Neural progenitor cell (in vitro differentiated cells): ENCODE measurements around the gene ASXL2. TPM values are rescaled to one million over a fixed set of nuclear protein-coding genes. Genes with fewer than 3 reads are reported as not detected.

ENCODE experiments used
- DNase-seq: peaks from one replicate; pipeline ENCODE4 v3.0.0-alpha.2; 2016; ENCODE audit warnings: low spot score
- H2AFZ ChIP-seq: fragments of 200-600 bp; sonication (generic); replicated peaks from 2 replicates; pipeline ENCODE4 v1.6.1; 2016; ENCODE audit warnings: antibody characterized with exemption
- H3F3A ChIP-seq: fragments of 200-600 bp; sonication (generic); 2 replicates; pipeline ENCODE4 v1.6.1; 2016; ENCODE audit warnings: antibody characterized with exemption, low read depth
- H3K27ac ChIP-seq: fragments of 200-600 bp; sonication (generic); 2 replicates; pipeline ENCODE4 v1.5.1; 2016; ENCODE audit warnings: mild to moderate bottlenecking
- H3K27me3 ChIP-seq: fragments of 200-600 bp; sonication (generic); 2 replicates; pipeline ENCODE4 v1.6.1; 2016; ENCODE audit warnings: mild to moderate bottlenecking, moderate library complexity
- H3K36me3 ChIP-seq: fragments of 200-600 bp; sonication (generic); 2 replicates; pipeline ENCODE4 v1.5.1; 2016
- H3K4me1 ChIP-seq: fragments of 200-600 bp; sonication (generic); 2 replicates; pipeline ENCODE4 v1.6.1; 2016; ENCODE audit warnings: mixed run types
- H3K4me2 ChIP-seq: fragments of 200-600 bp; sonication (generic); 2 replicates; pipeline ENCODE4 v1.6.1; 2016
- H3K4me3 ChIP-seq: fragments of 200-600 bp; sonication (generic); 2 replicates; pipeline ENCODE4 v1.5.1; 2016
- H3K79me2 ChIP-seq: fragments of 200-600 bp; sonication (generic); 2 replicates; pipeline ENCODE4 v1.6.1; 2016; ENCODE audit warnings: low read depth
- H3K9ac ChIP-seq: fragments of 200-600 bp; sonication (generic); 2 replicates; pipeline ENCODE4 v1.6.1; 2016
- H3K9me3 ChIP-seq: fragments of 200-600 bp; sonication (generic); 2 replicates; pipeline ENCODE4 v1.5.1; 2016; ENCODE audit warnings: low read depth
- H4K20me1 ChIP-seq: fragments of 200-600 bp; sonication (generic); 2 replicates; pipeline ENCODE4 v1.6.1; 2016; ENCODE audit warnings: low read depth
- H3K27ac Mint-ChIP-seq: 3 replicates; pipeline ENCODE4 v1.8.0; 2021; ENCODE audit warnings: mixed read lengths
- H3K27me3 Mint-ChIP-seq: 2 replicates; pipeline ENCODE4 v1.8.0; 2022; ENCODE audit warnings: low read depth, mild to moderate bottlenecking, inconsistent platforms, moderate library complexity, mixed read lengths; ENCODE audit not compliant: insufficient read depth
- H3K36me3 Mint-ChIP-seq: 3 replicates; pipeline ENCODE4 v1.8.0; 2021; ENCODE audit warnings: mixed read lengths
- H3K4me1 Mint-ChIP-seq: 3 replicates; pipeline ENCODE4 v1.8.0; 2021; ENCODE audit warnings: mixed read lengths
- H3K4me3 Mint-ChIP-seq: 3 replicates; pipeline ENCODE4 v1.8.0; 2021; ENCODE audit warnings: mild to moderate bottlenecking, moderate library complexity, mixed read lengths
- H3K9me3 Mint-ChIP-seq: 3 replicates; pipeline ENCODE4 v1.8.0; 2020; ENCODE audit warnings: mixed read lengths
- CTCF ChIP-seq: fragments of 200-600 bp; sonication (generic); IDR thresholded peaks from 2 replicates; pipeline ENCODE4 v1.5.1; 2017; ENCODE audit warnings: antibody characterized with exemption, mild to moderate bottlenecking
- EZH2 ChIP-seq: fragments of 200-600 bp; sonication (generic); IDR thresholded peaks from 2 replicates; pipeline ENCODE4 v1.6.1; 2017; ENCODE audit warnings: antibody characterized with exemption, mild to moderate bottlenecking, moderate library complexity
- EZH2phosphoT487 ChIP-seq: fragments of 200-600 bp; sonication (generic); IDR thresholded peaks from 2 replicates; pipeline ENCODE4 v1.6.1; 2017; ENCODE audit warnings: antibody characterized with exemption
- total RNA-seq: library from RNA; depleted of rRNA; stranded (reverse); fragments of >200 nt; gene quantifications from 2 replicates; pipeline ENCODE4 v1.2.3, GENCODE V29; 2015; ENCODE audit warnings: low replicate concordance

Gene ASXL2
- total RNA-seq, 1 donor from 2014 or later, result 8.7 TPM

GRCh38 chr2:25784404-25784803 is 93.9 kb downstream of the ASXL2 start:
- no peaks in the 10 kb centered on the region for H3K36me3 ChIP-seq
- no peak for DNase-seq
- no peaks in the 10 kb centered on the region for H3K9me3 ChIP-seq
- H3K4me3 ChIP-seq, result no peak overlapping the region
- no peak overlapping the region for H2AFZ ChIP-seq
- H4K20me1 ChIP-seq, result no peaks in the 10 kb centered on the region
- peaks cover 3% of the 10 kb centered on the region for H3K9me3 Mint-ChIP-seq
- TF ChIP-seq CTCF, result no peak
- no peak for TF ChIP-seq EZH2phosphoT487
- no peak for TF ChIP-seq EZH2
- H3K4me3 Mint-ChIP-seq, result no peak overlapping the region
- H3K27ac Mint-ChIP-seq, result no peak overlapping the region
- H3K27me3 ChIP-seq, result no peaks in the 10 kb centered on the region
- H3K4me1 Mint-ChIP-seq, result no peaks in the 10 kb centered on the region
- peaks cover 8% of the 10 kb centered on the region for H3K36me3 Mint-ChIP-seq
- H3F3A ChIP-seq, result no peaks in the 10 kb centered on the region
- H3K9ac ChIP-seq, result no peak overlapping the region
- no peak overlapping the region for H3K27ac ChIP-seq
- H3K4me2 ChIP-seq, result no peak overlapping the region
- H3K27me3 Mint-ChIP-seq, result no peaks in the 10 kb centered on the region
- H3K79me2 ChIP-seq, result no peaks in the 10 kb centered on the region
- no peaks in the 10 kb centered on the region for H3K4me1 ChIP-seq

- peaks cover 4% of the 10 kb centered on the region for H3K36me3 Mint-ChIP-seq
- H3F3A ChIP-seq, result no peaks in the 10 kb centered on the region
- H3K4me3 Mint-ChIP-seq, result no peak overlapping the region
- no peaks in the 10 kb centered on the region for H3K27me3 Mint-ChIP-seq
- H3K36me3 ChIP-seq, result no peaks in the 10 kb centered on the region
- H3K4me1 ChIP-seq, result no peaks in the 10 kb centered on the region
- no peaks in the 10 kb centered on the region for H3K4me1 Mint-ChIP-seq
- H2AFZ ChIP-seq, result no peak overlapping the region
- no peaks in the 10 kb centered on the region for H3K79me2 ChIP-seq
- H4K20me1 ChIP-seq, result no peaks in the 10 kb centered on the region
- no peaks in the 10 kb centered on the region for H3K27me3 ChIP-seq
- TF ChIP-seq EZH2phosphoT487 (no peak), CTCF (no peak), EZH2 (no peak)
- H3K4me2 ChIP-seq, result no peak overlapping the region
- peaks cover 2% of the 10 kb centered on the region for H3K9me3 Mint-ChIP-seq
- H3K9me3 ChIP-seq, result no peaks in the 10 kb centered on the region
- no peak for DNase-seq
- no peak overlapping the region for H3K4me3 ChIP-seq
- H3K27ac Mint-ChIP-seq, result no peak overlapping the region
- H3K27ac ChIP-seq, result no peak overlapping the region
- no peak overlapping the region for H3K9ac ChIP-seq
Observed at GRCh38 chr2:25777077-25777476, 101.2 kb downstream of the ASXL2 start.

- Histone ChIP-seq H3K27me3 (no peaks in the 10 kb centered on the region), H2AFZ (no peak overlapping the region), H3K4me3 (no peak overlapping the region), H3F3A (peaks cover 3% of the 10 kb centered on the region), H4K20me1 (no peaks in the 10 kb centered on the region), H3K4me1 (no peaks in the 10 kb centered on the region), H3K9me3 (no peaks in the 10 kb centered on the region), H3K9ac (no peak overlapping the region), H3K27ac (no peak overlapping the region), H3K4me2 (no peak overlapping the region), H3K79me2 (no peaks in the 10 kb centered on the region), H3K36me3 (peaks cover 15% of the 10 kb centered on the region)
- no peak for DNase-seq
- no peaks in the 10 kb centered on the region for H3K27me3 Mint-ChIP-seq
- no peak overlapping the region for H3K27ac Mint-ChIP-seq
- H3K4me1 Mint-ChIP-seq, result no peaks in the 10 kb centered on the region
- H3K36me3 Mint-ChIP-seq, result peaks cover 18% of the 10 kb centered on the region
- no peak for TF ChIP-seq EZH2phosphoT487
- TF ChIP-seq EZH2, result no peak
- TF ChIP-seq CTCF, result no peak
- H3K9me3 Mint-ChIP-seq, result no peaks in the 10 kb centered on the region
- no peak overlapping the region for H3K4me3 Mint-ChIP-seq
Observed at GRCh38 chr2:25772078-25772477, 106.2 kb downstream of the ASXL2 start.
